OCI-LY7 (cell line): ENCODE measurements around the gene BCL2L11.

Source experiments
- EZH2phosphoT487 ChIP-seq: fragments of 200-600 bp; sonication (generic); IDR thresholded peaks from 2 replicates; pipeline ENCODE4 v1.6.1; 2018; ENCODE audit warnings: low read depth, borderline replicate concordance, mild to moderate bottlenecking, mixed run types, antibody characterized with exemption, low read length, moderate library complexity, mixed read lengths
- TF ChIP-seq, protein P1 (sequence below): fragments of 200-600 bp; sonication (generic); conservative IDR thresholded peaks from 2 replicates; pipeline ENCODE4 v1.5.1; 2014; ENCODE audit warnings: mild to moderate bottlenecking, antibody characterized with exemption, low read length, moderate library complexity, mixed read lengths

DNA sequence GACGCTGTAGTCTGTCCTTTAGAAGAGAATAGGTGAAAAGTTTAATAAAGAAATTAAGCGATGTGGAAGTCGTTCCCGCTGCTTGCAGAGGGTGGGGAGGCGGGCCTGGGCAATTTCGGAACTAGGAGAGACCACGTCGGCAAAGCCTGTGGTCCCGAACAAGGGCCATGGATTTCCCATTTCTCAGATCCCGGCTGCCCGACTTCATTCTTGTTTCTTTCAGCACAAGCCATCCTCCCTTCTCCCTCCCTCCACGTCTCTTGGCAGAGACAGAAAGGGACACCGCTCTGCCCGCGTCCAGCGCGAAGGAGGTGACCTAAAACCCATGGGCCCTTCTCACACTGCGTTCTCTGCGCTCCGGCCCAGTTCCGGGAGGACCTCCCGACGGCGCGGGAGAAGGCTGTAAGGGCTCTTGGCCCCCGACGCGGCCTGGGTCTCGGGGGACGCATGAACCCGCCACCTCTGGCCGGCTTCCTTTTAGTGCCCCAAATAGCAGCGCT is 2.2 kb upstream of the BCL2L11 start:
- TF ChIP-seq, protein P1, sequence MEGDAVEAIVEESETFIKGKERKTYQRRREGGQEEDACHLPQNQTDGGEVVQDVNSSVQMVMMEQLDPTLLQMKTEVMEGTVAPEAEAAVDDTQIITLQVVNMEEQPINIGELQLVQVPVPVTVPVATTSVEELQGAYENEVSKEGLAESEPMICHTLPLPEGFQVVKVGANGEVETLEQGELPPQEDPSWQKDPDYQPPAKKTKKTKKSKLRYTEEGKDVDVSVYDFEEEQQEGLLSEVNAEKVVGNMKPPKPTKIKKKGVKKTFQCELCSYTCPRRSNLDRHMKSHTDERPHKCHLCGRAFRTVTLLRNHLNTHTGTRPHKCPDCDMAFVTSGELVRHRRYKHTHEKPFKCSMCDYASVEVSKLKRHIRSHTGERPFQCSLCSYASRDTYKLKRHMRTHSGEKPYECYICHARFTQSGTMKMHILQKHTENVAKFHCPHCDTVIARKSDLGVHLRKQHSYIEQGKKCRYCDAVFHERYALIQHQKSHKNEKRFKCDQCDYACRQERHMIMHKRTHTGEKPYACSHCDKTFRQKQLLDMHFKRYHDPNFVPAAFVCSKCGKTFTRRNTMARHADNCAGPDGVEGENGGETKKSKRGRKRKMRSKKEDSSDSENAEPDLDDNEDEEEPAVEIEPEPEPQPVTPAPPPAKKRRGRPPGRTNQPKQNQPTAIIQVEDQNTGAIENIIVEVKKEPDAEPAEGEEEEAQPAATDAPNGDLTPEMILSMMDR, result no peak
- no peak for TF ChIP-seq EZH2phosphoT487
